Suprapubic skin (tissue), 4 donors: ENCODE measurements around the gene SH3BP5.

Experiments
- EP300 ChIP-seq: sonication (generic); formaldehyde crosslinking; IDR thresholded peaks from one replicate; pipeline ENCODE4 v1.6.1; 2017; ENCODE audit warnings: antibody characterized with exemption
- POLR2A ChIP-seq, 2 donors: fragments of 450-650 bp; IDR thresholded peaks; one replicate each; pipeline ENCODE4 v1.6.1; 2017; ENCODE audit warnings: antibody characterized with exemption in 2 of 2, mild to moderate bottlenecking in 2 of 2, moderate library complexity in 2 of 2
- POLR2AphosphoS5 ChIP-seq, 3 donors: sonication (generic); formaldehyde crosslinking; IDR thresholded peaks; one replicate each; pipeline ENCODE4 v1.6.1; 2017; ENCODE audit warnings: antibody characterized with exemption in 3 of 3
- TF ChIP-seq, protein P1 (sequence below), 2 donors: fragments of 200-600 bp in 1 of 2; fragments of 450-650 bp in 1 of 2; sonication (generic) in 1 of 2; IDR thresholded peaks; one replicate each; pipeline ENCODE4 v1.5.1; 2016 to 2019; ENCODE audit warnings: antibody characterized with exemption in 2 of 2, mild to moderate bottlenecking in 1 of 2, moderate library complexity in 1 of 2

DNA sequence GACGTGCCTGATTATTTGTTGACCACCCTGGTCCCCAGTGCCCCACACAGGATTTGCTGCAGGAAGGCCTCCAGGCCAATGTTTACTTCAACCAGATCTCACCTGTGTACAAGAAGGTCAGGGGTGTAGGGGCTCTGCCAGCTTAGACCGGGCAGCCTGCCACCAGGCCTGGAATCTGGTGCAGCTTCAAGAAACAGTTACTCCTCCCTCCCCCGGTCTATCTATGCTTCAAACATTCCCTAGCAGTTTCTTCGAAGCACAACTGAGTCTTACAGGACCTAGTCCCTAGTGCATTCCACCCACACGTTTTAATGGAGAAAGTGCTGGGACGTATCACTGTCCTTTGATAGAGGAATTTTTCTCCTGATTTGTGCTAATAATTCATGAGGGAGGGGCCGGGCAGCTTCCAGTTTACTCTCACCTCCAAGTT lies 8.0 kb downstream of the SH3BP5 start:
- TF ChIP-seq, protein P1, sequence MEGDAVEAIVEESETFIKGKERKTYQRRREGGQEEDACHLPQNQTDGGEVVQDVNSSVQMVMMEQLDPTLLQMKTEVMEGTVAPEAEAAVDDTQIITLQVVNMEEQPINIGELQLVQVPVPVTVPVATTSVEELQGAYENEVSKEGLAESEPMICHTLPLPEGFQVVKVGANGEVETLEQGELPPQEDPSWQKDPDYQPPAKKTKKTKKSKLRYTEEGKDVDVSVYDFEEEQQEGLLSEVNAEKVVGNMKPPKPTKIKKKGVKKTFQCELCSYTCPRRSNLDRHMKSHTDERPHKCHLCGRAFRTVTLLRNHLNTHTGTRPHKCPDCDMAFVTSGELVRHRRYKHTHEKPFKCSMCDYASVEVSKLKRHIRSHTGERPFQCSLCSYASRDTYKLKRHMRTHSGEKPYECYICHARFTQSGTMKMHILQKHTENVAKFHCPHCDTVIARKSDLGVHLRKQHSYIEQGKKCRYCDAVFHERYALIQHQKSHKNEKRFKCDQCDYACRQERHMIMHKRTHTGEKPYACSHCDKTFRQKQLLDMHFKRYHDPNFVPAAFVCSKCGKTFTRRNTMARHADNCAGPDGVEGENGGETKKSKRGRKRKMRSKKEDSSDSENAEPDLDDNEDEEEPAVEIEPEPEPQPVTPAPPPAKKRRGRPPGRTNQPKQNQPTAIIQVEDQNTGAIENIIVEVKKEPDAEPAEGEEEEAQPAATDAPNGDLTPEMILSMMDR (IDR thresholded peaks at IDR 0.05), result no peak
- TF ChIP-seq POLR2A (IDR thresholded peaks at IDR 0.05) (no peak), POLR2AphosphoS5 (IDR thresholded peaks at IDR 0.05) (no peak), EP300 (no peak)
